Stimulated activated CD8-positive, alpha-beta memory T cell treated with anti-CD3 and anti-CD28 coated beads, Interleukin-7, amount 100 ng/mL, for 1 hour (primary cell): ENCODE data around the gene HTR2A.
A peak's percentile ranks its signal among the peaks of the same experiment; 100 is the strongest.

ENCODE experiments used
- DNase-seq, 2 donors: peaks; one replicate each; pipeline ENCODE4 v3.0.0-alpha.2; 2020; ENCODE audit warnings: low read depth in 2 of 2

Gene HTR2A

GRCh38 chr13:46896341-46897137 is at the start of gene HTR2A:
Gene HTR2A, minus strand, starts transcription at chr13:46897053. Its CDS starts 1,147 bp downstream, at chr13:46895906.
- no peak for DNase-seq

- no peak for DNase-seq
Observed at GRCh38 chr13:46936525-46936924, 39.7 kb upstream of the HTR2A start.

DNA sequence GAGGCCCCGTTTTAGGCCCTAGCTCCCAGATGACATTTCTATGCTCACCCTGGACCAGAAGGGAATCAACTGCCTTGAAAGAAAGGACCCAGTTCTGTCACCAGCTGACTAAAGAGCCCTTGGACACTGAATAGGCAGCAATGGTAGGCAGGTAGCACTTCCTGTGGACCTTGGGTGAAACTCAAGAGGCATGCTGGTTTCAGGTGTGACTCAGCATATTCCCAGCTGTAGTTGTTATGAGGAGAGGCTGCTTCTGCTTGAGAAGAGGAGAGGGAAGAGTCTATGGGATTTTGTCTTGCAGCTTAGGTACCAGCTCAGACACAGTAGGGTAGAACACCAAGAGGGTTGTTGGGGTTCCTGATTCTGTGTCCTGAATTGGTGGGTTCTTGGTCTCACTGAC is 37.9 kb upstream of the HTR2A start:
- DNase-seq = no peak

- no peak for DNase-seq
Observed at GRCh38 chr13:46926916-46927590, 30.2 kb upstream of the HTR2A start.

GRCh38 chr13:46925486-46925885 is 28.6 kb upstream of the HTR2A start:
- no peak for DNase-seq

GRCh38 chr13:46914341-46914740 is 17.5 kb upstream of the HTR2A start:
- DNase-seq = no peak

GRCh38 chr13:46913757-46914156 is 16.9 kb upstream of the HTR2A start:
- no peak for DNase-seq

DNA sequence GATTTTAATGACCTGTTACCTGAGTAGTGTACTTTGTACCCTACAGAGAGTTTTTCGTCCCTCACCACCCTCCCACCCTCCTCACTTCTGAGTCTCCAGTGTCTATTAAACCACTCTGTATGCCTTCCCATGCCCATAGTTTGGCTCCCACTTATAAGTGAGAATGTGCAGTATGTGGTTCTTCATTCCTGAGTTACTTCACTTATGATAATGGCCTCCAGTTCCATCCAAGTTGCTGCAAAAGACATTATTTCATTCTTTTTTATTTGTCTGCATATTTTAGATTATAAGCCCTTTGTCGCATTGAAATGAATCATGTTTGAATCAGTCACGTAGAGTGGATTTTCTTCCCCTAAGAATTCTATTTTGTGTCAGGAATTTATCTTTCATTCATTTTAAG is 12.2 kb upstream of the HTR2A start:
- DNase-seq = no peak

DNA sequence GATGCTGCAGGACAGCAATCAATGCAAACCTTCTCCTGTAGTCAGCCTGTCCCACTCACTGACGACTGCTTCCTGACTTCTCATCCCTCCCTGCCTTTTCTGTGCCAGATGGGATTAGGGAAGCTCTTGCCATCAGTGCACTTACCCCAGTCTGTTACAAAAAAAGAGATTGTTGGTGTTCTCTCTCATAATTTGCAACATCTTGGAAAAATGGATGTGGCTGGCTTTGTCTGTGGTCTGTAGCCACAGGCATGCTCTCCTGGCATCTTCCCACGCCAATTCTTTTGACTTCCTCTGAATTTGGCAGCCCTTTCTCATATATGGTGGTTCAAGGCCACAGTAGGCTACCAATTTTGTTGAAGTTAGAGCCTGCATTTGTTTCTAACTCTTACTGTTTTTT is 11.6 kb upstream of the HTR2A start:
- no peak for DNase-seq

- DNase-seq = no peak
Observed at GRCh38 chr13:46906405-46906804, 9.6 kb upstream of the HTR2A start.

GRCh38 chr13:46905249-46905648 is 8.4 kb upstream of the HTR2A start:
- DNase-seq = no peak

GRCh38 chr13:46903748-46904147 is 6.9 kb upstream of the HTR2A start:
- DNase-seq = no peak

DNA sequence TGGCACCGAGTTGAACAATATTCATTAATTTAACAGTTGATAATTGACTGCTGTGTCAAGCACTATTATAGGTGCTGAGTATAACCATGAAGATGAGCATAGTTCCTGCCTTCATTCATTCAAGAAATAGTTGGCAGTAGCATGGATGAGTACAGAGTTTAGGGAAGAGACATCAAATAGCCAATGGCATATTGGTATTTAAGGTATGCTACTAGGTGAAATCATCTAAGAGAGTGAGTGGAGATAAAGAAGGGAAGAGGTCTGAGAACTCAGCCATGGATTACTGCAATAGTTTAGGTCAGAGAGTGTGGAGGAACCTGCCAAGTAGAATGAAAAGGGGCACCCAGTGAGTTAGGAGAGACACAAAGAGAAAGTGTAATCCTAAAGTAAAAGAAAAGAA is 4.9 kb upstream of the HTR2A start:
- DNase-seq = no peak

DNA sequence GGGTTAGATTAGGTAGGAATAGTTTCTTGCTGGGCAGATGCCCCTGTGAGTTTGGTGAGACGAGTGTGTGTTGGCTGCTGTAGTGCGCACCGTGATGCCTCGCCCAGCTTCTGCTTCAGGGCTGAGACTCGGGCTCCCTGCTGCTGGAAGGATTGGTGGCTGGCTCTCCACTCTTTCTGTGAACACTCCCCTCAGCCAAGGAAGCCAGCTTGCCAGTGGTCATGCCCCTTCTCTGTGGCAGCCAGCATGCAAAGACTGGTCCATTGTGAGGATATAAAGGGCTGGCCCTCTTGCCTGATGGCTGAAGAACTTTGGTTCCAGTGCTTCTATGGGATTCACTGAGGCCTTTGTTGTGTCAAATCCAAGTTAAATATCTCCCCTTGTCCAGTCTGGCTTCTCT is 2.9 kb upstream of the HTR2A start:
- DNase-seq = no peak

DNA sequence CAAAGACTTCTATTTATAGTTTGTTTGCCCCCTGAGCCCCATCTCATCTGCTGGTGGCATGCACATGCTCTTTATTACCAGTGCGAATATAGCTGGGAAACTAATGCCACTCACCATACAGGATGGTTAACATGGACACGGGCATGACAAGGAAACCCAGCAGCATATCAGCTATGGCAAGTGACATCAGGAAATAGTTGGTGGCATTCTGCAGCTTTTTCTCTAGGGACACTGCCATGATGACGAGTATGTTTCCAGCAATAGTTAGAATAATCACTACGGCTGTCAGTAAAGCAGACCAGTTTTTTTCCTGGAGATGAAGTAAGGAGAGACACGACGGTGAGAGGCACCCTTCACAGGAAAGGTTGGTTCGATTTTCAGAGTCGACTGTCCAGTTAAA is 1.5 kb downstream of the HTR2A start:
- no peak for DNase-seq

- no peak for DNase-seq
Observed at GRCh38 chr13:46894568-46894967, 2.3 kb downstream of the HTR2A start.

DNA sequence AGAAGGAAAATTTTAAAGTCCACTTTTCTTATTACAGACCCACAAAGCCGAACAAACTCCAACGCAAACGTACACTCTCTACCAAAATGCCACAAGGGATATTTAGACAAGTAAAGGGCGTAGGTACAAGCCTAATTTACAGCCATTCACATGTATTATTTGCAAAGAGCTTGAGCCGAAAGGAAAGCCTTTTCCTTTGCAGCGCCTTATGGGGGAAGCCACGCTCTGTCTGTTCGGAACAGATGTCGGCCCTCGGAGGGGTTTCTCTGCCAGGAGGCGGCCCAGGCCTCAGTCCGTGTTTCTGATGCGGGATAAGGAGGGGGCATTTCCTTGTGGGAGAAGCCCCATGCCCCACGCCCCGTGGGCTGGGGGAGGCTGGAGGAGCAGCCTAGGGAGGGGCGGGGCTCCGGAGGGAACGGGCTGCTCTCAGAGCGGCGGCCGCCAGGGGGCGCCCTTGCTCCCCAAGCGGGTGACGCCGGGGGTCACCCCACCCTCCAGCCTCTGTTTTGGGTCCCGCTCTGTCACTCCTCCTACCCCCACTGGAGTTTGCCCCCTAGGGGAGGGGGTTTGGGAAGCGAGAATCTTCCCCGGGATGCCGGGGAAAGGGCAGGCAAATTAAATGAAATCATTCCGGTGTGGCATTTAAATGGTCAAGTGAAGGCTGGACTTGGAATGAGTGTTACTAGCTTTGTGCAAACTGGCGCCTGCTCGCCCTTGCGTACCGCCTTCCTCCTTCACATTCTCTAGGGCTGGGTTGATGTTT is 2.9 kb downstream of the HTR2A start:
- DNase-seq = peak; percentile 23 to 31

DNA sequence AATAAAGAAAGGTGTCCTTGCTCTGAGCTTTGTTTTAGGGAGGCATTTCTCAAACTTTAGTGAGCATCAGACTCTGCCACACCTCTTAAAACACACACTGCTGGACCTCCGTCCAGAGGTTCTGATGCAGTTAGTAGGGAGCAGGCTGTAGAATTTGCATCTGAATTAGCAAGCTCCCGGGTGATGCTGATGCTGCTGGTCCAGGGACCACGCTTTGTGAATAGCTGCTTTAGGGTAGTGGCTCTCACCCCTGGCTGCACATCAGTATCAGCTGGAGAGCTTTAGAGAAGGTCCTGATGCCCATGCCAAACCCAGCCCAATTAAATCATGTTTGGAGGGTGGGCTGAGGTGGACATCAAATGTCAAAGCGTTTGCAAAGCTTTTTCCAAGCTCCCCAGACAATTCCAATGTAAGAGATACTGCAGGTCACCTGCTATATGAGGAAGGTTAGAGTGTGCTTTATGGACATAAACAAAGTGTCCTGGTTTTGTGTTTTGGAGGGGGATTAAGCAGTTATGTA is 3.6 kb downstream of the HTR2A start:
- DNase-seq = no peak

DNA sequence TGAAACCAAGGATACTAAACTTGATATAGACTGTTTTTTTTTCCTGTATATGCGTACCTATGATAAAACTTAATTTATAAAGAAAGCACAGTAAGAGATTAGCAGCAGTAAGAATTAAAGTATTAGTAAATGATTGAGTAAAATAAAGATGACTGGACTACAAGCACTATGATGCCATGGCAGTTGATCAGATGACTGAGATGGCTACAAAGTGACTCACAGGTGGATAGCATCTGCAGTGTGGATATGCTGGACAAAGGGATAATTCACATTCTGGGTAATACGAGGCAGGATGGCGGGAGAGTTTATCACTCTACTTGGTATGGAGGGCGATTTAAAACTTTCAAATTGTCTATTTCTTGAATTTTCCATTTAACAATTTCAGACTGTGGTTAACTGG is 11.8 kb downstream of the HTR2A start:
- no peak for DNase-seq

DNA sequence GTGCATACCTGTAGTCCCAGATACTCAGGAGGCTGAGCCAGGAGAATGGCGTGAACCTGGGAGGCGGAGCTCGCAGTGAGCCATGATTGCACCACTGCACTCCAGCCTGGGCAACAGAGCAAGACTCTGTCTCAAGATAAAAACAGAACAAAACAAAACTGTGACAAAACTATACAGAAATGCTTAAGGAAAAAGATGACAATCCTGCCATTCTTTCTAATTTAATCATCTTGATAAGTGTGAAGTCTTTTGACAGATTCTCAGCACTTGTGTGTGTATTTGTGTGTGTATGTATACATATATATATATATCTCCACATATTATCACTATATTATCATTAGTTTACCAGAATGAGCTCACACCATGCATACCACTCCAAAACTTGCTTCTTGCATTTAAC is 12.3 kb downstream of the HTR2A start:
- no peak for DNase-seq

DNA sequence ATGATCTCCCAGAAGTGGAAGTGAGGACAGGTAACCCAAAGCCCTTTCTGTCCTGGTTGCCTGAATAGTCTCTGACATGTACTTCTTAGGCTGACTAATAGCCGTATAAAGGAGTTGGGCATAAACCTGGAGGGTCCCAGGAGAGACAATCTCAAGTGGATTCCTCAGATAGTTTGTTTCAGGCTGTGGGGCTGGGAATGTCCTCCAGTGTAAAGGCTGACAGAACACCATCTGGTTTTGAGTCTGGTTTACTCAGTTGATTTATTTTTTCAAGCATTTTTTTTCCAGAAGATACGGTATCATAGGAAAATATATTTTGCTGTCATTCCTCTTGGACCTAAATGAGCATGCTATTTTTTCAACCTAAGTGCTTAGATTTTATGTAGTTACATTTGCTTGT is 15.2 kb downstream of the HTR2A start:
- no peak for DNase-seq

DNA sequence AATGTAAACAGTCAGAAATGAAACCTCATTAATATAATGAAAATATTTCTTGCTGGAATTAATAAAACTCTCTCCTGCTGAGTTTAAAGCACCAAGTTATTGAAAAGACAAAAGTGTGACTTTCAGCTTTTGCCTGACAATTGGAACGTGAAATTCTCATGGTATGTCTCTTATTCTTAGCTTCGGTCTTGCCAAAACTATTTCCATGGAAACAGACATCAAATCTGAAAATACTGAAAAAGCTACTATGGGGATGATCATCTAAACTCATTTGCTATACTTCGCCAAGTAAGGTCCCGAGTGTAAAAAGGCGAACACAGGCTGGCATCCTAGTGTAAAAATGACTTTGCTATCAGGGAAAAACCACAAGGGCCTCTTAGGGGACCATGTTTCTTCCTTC is 22.8 kb downstream of the HTR2A start:
- no peak for DNase-seq

- no peak for DNase-seq
Observed at GRCh38 chr13:46871557-46871956, 25.3 kb downstream of the HTR2A start.
